Suprapubic skin (tissue), 4 donors: ENCODE results near the gene SH3GL1. TPM values are rescaled to one million over a fixed set of nuclear protein-coding genes. Genes with fewer than 3 reads are reported as not detected.

Experiments used
- DNase-seq, 2 donors: peaks; one replicate each; pipeline ENCODE4 v3.0.0-alpha.2; 2019; ENCODE audit warnings: low spot score in 2 of 2
- H3K27ac ChIP-seq: fragments of 200-600 bp; sonication (generic); one replicate; pipeline ENCODE4 v1.5.1; 2019
- H3K27me3 ChIP-seq: fragments of 200-600 bp; sonication (generic); one replicate; pipeline ENCODE4 v1.5.1; 2019
- H3K36me3 ChIP-seq: fragments of 200-600 bp; sonication (generic); one replicate; pipeline ENCODE4 v1.5.1; 2019
- H3K4me1 ChIP-seq: fragments of 200-600 bp; sonication (generic); one replicate; pipeline ENCODE4 v1.5.1; 2019
- H3K4me3 ChIP-seq: fragments of 200-600 bp; sonication (generic); one replicate; pipeline ENCODE4 v1.5.1; 2019; ENCODE audit warnings: mild to moderate bottlenecking
- H3K9me3 ChIP-seq: fragments of 200-600 bp; sonication (generic); one replicate; pipeline ENCODE4 v1.5.1; 2019
- EP300 ChIP-seq: sonication (generic); formaldehyde crosslinking; IDR thresholded peaks from one replicate; pipeline ENCODE4 v1.6.1; 2017; ENCODE audit warnings: antibody characterized with exemption
- POLR2A ChIP-seq, 2 donors: fragments of 450-650 bp; IDR thresholded peaks; one replicate each; pipeline ENCODE4 v1.6.1; 2017; ENCODE audit warnings: antibody characterized with exemption in 2 of 2, mild to moderate bottlenecking in 2 of 2, moderate library complexity in 2 of 2
- POLR2AphosphoS5 ChIP-seq, 3 donors: sonication (generic); formaldehyde crosslinking; IDR thresholded peaks; one replicate each; pipeline ENCODE4 v1.6.1; 2017; ENCODE audit warnings: antibody characterized with exemption in 3 of 3
- WGBS: methylation state at CpG from one replicate; pipeline ENCODE4 v1.1.5; 2018; 5-methylcytosine and 5-hydroxymethylcytosine counted together
- total RNA-seq, 4 donors: library from RNA; depleted of rRNA; stranded (reverse); fragments of >200 nt; gene quantifications; one replicate each; pipeline ENCODE4 v1.1.0, GENCODE V29; 2016
- TF ChIP-seq, protein P1 (sequence below), 2 donors: fragments of 200-600 bp in 1 of 2; fragments of 450-650 bp in 1 of 2; sonication (generic) in 1 of 2; IDR thresholded peaks; one replicate each; pipeline ENCODE4 v1.5.1; 2016 to 2019; ENCODE audit warnings: antibody characterized with exemption in 2 of 2, mild to moderate bottlenecking in 1 of 2, moderate library complexity in 1 of 2

The SH3GL1 gene
- total RNA-seq, 4 donors from 2014 or later: 67.0 to 103 (median 81.0) TPM

DNA sequence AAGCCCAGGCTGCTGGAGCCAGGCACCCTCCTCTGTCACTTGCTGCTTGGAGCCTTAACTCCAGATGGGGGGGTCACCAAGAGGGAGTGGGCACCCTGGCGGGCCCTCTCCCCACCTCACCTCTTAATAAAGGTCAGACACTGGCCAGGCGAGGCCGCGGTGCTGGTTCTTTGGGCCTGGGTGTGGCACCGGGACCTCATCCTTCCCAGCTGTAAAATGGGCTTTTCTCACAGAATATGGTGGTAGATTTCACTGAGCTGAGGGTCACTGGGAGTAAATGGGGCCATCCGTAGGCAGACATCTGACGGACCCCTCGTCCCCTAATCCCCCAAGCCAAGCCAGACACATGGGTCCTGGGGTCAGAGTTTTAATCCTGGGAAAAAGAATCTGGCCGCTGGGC, 76.7 kb downstream of the SH3GL1 start:
- TF ChIP-seq POLR2A (IDR thresholded peaks at IDR 0.05): no peak
- TF ChIP-seq, protein P1, sequence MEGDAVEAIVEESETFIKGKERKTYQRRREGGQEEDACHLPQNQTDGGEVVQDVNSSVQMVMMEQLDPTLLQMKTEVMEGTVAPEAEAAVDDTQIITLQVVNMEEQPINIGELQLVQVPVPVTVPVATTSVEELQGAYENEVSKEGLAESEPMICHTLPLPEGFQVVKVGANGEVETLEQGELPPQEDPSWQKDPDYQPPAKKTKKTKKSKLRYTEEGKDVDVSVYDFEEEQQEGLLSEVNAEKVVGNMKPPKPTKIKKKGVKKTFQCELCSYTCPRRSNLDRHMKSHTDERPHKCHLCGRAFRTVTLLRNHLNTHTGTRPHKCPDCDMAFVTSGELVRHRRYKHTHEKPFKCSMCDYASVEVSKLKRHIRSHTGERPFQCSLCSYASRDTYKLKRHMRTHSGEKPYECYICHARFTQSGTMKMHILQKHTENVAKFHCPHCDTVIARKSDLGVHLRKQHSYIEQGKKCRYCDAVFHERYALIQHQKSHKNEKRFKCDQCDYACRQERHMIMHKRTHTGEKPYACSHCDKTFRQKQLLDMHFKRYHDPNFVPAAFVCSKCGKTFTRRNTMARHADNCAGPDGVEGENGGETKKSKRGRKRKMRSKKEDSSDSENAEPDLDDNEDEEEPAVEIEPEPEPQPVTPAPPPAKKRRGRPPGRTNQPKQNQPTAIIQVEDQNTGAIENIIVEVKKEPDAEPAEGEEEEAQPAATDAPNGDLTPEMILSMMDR (IDR thresholded peaks at IDR 0.05): no peak
- TF ChIP-seq POLR2AphosphoS5 (IDR thresholded peaks at IDR 0.05): no peak
- TF ChIP-seq EP300: no peak
- no peak for DNase-seq
- 100% methylated on average over 3 of the region's 9 CpGs for WGBS
- H3K4me3 ChIP-seq: no peak overlapping the region
- peaks cover 15% of the 10 kb centered on the region for H3K4me1 ChIP-seq
- H3K27ac ChIP-seq: no peak overlapping the region
- no peaks in the 10 kb centered on the region for H3K27me3 ChIP-seq
- H3K36me3 ChIP-seq: peaks cover 3% of the 10 kb centered on the region
- no peaks in the 10 kb centered on the region for H3K9me3 ChIP-seq

DNA sequence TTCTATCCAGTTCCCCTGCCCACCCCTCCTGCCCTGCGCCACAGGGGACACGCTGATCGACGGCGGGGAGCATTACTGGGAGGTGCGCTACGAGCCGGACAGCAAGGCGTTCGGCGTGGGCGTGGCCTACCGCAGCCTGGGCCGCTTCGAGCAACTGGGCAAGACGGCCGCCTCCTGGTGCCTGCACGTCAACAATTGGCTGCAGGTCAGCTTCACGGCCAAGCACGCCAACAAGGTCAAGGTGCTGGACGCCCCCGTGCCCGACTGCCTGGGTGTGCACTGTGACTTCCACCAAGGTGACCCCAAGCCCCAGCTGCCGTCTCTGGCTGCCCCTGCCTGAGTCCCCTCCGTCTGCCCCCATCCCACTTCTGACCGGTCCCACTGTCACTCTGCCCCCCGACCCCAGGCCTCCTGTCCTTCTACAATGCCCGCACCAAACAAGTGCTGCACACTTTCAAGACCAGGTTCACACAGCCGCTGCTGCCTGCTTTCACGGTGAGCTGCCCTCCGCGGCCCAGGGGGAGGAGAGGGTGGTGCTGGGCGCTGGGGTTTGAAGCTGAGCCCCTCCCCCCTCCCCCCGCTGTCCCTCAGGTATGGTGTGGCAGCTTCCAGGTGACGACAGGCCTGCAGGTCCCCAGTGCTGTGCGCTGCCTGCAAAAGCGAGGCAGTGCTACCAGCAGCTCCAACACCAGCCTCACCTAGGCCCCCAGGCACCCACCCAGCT, 77.2 kb downstream of the SH3GL1 start:
- Histone ChIP-seq H3K4me1 (peaks cover 11% of the 10 kb centered on the region), H3K36me3 (peaks cover 3% of the 10 kb centered on the region), H3K27me3 (no peaks in the 10 kb centered on the region), H3K4me3 (no peak overlapping the region), H3K9me3 (no peaks in the 10 kb centered on the region), H3K27ac (no peak overlapping the region)
- TF ChIP-seq POLR2AphosphoS5 (IDR thresholded peaks at IDR 0.05) (no peak), EP300 (no peak), POLR2A (IDR thresholded peaks at IDR 0.05) (no peak)
- TF ChIP-seq, protein P1 (IDR thresholded peaks at IDR 0.05): no peak
- DNase-seq: no peak
- WGBS: 72% methylated on average over 14 of the region's 37 CpGs

DNA sequence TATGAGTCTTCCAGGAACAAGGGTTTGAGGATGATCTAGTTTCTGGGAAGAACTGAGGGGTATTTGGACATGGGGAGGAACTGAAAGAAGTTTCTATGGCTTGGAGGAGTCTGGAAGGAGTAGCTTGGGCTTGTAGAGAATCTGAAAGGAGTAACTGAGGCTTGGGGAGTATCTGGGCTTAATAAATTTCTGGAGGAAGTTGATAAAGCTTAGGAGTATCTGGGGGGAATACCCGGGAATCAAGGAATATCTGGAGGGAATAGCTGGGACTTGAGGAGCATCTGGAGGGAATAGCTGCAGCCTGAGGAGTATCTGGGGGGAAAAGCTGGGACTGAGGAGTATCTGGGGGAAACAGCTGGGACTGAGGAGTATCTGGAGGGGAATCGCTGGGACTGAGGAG, 79.9 kb downstream of the SH3GL1 start:
- WGBS: 88% methylated on average over 2 of the region's 2 CpGs
- Histone ChIP-seq H3K36me3 (no peaks in the 10 kb centered on the region), H3K4me3 (no peak overlapping the region), H3K9me3 (no peaks in the 10 kb centered on the region), H3K27ac (no peak overlapping the region), H3K4me1 (no peaks in the 10 kb centered on the region), H3K27me3 (no peaks in the 10 kb centered on the region)
- no peak for TF ChIP-seq EP300
- no peak for TF ChIP-seq POLR2AphosphoS5 (IDR thresholded peaks at IDR 0.05)
- no peak for TF ChIP-seq POLR2A (IDR thresholded peaks at IDR 0.05)
- TF ChIP-seq, protein P1 (IDR thresholded peaks at IDR 0.05): no peak
- DNase-seq: no peak

DNA sequence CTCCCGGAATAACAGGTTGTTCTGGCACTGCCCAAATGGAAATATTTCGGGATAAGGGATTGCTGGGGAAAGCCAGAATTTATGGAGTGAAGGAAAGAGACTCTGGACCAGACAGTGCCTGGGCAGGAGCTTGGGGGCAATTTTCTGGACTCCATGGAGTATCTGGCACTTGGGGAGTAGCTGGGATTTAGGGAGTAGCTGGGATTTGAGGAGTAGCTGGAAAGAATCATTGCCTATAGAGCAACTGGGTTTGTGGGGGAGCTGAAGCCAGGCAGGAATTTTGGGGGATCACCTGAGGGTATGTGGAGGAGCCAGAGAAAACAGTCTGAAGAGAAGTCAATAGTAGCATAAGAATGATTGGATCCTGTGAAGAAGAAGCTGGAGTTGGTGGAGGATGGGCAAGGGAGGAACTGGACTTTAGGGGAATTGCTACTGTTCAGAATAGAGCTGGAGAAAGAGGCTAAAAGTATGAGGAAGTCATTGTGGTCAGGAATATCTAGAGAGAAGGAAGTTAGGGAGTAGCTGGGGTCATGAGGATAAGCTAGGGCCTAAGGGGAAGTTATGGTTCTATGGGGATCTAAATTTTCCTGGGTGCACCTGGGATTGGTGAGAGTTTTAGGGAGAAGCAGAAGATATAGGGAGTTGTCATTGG, 81.2 kb downstream of the SH3GL1 start:
- Histone ChIP-seq H3K27me3 (no peaks in the 10 kb centered on the region), H3K27ac (no peak overlapping the region), H3K36me3 (no peaks in the 10 kb centered on the region), H3K9me3 (no peaks in the 10 kb centered on the region), H3K4me3 (no peak overlapping the region), H3K4me1 (peaks cover 5% of the 10 kb centered on the region)
- 90% methylated on average over 2 of the region's 2 CpGs for WGBS
- no peak for DNase-seq
- TF ChIP-seq, protein P1 (IDR thresholded peaks at IDR 0.05): no peak
- TF ChIP-seq POLR2A (IDR thresholded peaks at IDR 0.05) (no peak), EP300 (no peak), POLR2AphosphoS5 (IDR thresholded peaks at IDR 0.05) (no peak)

DNA sequence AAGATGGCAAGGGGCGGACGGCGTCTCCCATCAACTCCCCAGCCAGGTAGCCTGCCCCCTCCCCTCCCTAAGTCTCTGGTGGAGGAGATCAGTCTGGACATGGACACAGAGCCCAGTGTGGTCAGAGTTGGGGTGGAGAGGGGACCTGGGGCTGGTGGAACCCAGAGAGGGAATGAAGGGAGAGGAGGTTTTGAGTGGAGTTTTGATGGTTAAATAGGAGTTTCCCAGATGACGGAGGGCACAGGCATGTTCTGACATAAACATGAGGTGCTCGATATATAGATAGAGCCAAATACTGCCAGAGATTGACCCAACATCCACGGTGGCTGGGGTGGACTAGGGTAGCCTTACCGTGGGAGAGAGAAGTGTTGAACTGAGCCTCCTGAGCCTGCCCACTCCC, 81.9 kb downstream of the SH3GL1 start:
- Histone ChIP-seq H3K27ac (no peak overlapping the region), H3K36me3 (no peaks in the 10 kb centered on the region), H3K9me3 (no peaks in the 10 kb centered on the region), H3K4me3 (no peak overlapping the region), H3K27me3 (no peaks in the 10 kb centered on the region), H3K4me1 (peaks cover 7% of the 10 kb centered on the region)
- WGBS: 90% methylated on average over 7 of the region's 7 CpGs
- TF ChIP-seq POLR2AphosphoS5 (IDR thresholded peaks at IDR 0.05): no peak
- TF ChIP-seq, protein P1 (IDR thresholded peaks at IDR 0.05): no peak
- no peak for TF ChIP-seq EP300
- TF ChIP-seq POLR2A (IDR thresholded peaks at IDR 0.05): no peak
- DNase-seq: no peak
